GM12872 (cell line): ENCODE measurements around the gene UBE2J2.

Experiments used
- CTCF ChIP-seq: IDR thresholded peaks from 3 replicates; pipeline ENCODE4 v1.5.1; 2011; ENCODE audit warnings: low read depth, mild to moderate bottlenecking, low read length, moderate library complexity; ENCODE audit not compliant: insufficient read depth

Gene UBE2J2

DNA sequence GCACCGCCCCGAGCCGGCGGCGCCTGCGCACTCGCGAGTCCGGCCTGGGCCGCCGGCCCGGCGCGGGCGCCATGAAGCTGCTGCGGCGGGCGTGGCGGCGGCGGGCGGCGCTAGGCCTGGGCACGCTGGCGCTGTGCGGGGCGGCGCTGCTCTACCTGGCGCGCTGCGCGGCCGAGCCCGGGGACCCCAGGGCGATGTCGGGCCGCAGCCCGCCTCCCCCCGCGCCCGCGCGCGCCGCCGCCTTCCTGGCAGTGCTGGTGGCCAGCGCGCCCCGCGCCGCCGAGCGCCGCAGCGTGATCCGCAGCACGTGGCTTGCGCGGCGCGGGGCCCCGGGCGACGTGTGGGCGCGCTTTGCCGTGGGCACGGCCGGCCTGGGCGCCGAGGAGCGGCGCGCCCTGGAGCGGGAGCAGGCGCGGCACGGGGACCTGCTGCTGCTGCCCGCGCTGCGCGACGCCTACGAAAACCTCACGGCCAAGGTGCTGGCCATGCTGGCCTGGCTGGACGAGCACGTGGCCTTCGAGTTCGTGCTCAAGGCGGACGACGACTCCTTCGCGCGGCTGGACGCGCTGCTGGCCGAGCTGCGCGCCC lies 41.4 kb downstream of the UBE2J2 start, which contains the start of gene B3GALT6:
Gene B3GALT6, plus strand, starts transcription at position 30 of the 588 bp plus-strand sequence. Its CDS starts 42 bp downstream, at position 72.
- no peak for TF ChIP-seq CTCF

GRCh38 chr1:1231400-1232207 lies 42.0 kb downstream of the UBE2J2 start, which contains the start of gene SDF4:
TSS of gene SDF4 (minus strand) at chr1:1232001. CDS start at chr1:1228772, 3,229 bp downstream.
- TF ChIP-seq CTCF: no peak

- peak; percentile 21; the same call in 1 of the 3 replicates for TF ChIP-seq CTCF
These were observed 42.8 kb downstream of the UBE2J2 start for GRCh38 chr1:1230656-1231399.

GRCh38 chr1:1229770-1230169 lies 43.9 kb downstream of the UBE2J2 start:
- TF ChIP-seq CTCF: no peak

DNA sequence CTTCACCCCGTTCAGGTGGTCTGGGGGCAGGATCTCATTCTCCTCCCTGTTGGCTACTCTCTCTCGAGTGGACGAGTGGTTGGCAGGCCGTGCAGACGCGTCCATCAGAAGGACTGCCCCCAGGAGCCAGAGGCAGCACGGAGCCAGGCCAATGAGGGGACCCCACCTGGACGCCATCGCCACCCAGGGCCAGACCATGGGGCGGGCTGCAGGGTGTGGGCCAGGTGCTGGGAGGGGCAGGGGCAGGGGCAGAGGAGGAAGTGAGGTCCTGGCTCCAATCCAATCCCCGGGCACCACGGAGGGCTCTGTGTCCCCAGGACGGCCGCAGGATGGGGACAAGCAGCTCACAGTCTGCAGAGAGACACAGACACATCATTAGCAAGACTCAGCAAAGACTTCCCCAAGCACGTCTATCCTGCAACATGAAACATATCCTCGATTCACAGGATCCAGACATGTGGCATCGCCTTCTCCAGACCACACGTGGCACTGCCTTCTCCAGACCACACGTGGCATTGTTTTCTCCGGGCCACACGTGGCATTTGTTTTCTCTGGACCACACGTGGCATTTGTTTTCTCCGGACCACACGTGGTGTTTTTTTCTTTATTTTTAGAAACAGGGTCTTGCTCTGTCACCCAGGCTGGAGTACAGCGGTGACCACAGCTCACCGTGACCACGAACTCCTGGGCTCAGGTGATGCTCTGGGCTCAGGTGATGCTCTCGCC lies 44.9 kb downstream of the UBE2J2 start:
- no peak for TF ChIP-seq CTCF

GRCh38 chr1:1228187-1228586 lies 45.5 kb downstream of the UBE2J2 start:
- TF ChIP-seq CTCF: no peak

- no peak for TF ChIP-seq CTCF
These were observed 46.3 kb downstream of the UBE2J2 start for GRCh38 chr1:1227386-1227785.
